Fibroblast of lung (primary cell): ENCODE data around the gene FAM185A.

Experiments
- EZH2 ChIP-seq: IDR thresholded peaks from 2 replicates; pipeline ENCODE4 v1.5.1; 2012; ENCODE audit warnings: low read length, control low read depth, mild to moderate bottlenecking; ENCODE audit errors: missing control alignments
- TF ChIP-seq, protein P1 (sequence below), 2 donors: IDR thresholded peaks in 1 of 2; conservative IDR thresholded peaks in 1 of 2; 1 replicate in 1 of 2; 2 replicates in 1 of 2; pipeline ENCODE4 v1.5.1; 2011 to 2012; ENCODE audit warnings: low read length in 2 of 2, control low read depth in 1 of 2, inconsistent platforms in 1 of 2, low read depth in 1 of 2, mild to moderate bottlenecking in 1 of 2

DNA sequence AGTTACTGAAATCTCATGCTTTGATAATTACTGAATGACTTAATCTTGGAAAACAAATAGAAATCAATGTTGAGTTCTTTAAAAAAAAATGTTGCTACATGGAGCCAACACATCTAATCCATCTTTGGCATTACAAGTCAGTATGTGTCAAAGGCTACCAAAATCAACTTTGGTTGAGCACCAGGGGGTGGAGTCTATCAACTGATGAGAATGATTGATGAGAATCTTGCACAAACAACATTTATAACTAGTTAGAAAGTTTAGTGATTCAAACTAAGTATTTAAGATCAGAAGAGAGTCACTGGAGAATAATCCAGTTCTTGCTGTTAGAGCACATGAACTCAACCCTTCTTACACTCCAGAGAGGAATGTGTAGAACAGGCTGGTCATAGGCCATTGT lies 93.5 kb downstream of the FAM185A start:
- TF ChIP-seq, protein P1, sequence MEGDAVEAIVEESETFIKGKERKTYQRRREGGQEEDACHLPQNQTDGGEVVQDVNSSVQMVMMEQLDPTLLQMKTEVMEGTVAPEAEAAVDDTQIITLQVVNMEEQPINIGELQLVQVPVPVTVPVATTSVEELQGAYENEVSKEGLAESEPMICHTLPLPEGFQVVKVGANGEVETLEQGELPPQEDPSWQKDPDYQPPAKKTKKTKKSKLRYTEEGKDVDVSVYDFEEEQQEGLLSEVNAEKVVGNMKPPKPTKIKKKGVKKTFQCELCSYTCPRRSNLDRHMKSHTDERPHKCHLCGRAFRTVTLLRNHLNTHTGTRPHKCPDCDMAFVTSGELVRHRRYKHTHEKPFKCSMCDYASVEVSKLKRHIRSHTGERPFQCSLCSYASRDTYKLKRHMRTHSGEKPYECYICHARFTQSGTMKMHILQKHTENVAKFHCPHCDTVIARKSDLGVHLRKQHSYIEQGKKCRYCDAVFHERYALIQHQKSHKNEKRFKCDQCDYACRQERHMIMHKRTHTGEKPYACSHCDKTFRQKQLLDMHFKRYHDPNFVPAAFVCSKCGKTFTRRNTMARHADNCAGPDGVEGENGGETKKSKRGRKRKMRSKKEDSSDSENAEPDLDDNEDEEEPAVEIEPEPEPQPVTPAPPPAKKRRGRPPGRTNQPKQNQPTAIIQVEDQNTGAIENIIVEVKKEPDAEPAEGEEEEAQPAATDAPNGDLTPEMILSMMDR (conservative IDR thresholded peaks at IDR 0.05 in 1 of 2, IDR thresholded peaks at IDR 0.05 in 1 of 2; ENCODE audit: low read depth in 1 of 2, low read length in 2 of 2), result no peak
- no peak for TF ChIP-seq EZH2
